Measurements from ENCODE around the gene NOTCH3. TPM values are rescaled to one million over a fixed set of nuclear protein-coding genes. Genes with fewer than 3 reads are reported as not detected.

NOTCH3 gene
- total RNA-seq, 4 donors from 2014 or later: 205 to 253 (median 245) TPM

GRCh38 chr19:15216363-15216762, 15.6 kb upstream of the NOTCH3 start:
- Histone ChIP-seq H3K36me3 (no peaks in the 10 kb centered on the region), H3K4me1 (no peaks in the 10 kb centered on the region), H3K27ac (no peak overlapping the region), H3K27me3 (no peaks in the 10 kb centered on the region), H3K9me3 (no peaks in the 10 kb centered on the region), H3K4me3 (no peak overlapping the region)
- WGBS: 85% methylated on average over 7 of the region's 7 CpGs
- DNase-seq (ENCODE audit: low spot score in 2 of 2): no peak
- TF ChIP-seq POLR2AphosphoS5 (IDR thresholded peaks at IDR 0.05) (no peak), POLR2A (IDR thresholded peaks at IDR 0.05) (no peak), EP300 (IDR thresholded peaks at IDR 0.05) (no peak)
- TF ChIP-seq, protein P1, sequence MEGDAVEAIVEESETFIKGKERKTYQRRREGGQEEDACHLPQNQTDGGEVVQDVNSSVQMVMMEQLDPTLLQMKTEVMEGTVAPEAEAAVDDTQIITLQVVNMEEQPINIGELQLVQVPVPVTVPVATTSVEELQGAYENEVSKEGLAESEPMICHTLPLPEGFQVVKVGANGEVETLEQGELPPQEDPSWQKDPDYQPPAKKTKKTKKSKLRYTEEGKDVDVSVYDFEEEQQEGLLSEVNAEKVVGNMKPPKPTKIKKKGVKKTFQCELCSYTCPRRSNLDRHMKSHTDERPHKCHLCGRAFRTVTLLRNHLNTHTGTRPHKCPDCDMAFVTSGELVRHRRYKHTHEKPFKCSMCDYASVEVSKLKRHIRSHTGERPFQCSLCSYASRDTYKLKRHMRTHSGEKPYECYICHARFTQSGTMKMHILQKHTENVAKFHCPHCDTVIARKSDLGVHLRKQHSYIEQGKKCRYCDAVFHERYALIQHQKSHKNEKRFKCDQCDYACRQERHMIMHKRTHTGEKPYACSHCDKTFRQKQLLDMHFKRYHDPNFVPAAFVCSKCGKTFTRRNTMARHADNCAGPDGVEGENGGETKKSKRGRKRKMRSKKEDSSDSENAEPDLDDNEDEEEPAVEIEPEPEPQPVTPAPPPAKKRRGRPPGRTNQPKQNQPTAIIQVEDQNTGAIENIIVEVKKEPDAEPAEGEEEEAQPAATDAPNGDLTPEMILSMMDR (IDR thresholded peaks at IDR 0.05): no peak

- 69% methylated on average over 4 of the region's 15 CpGs for WGBS
- Histone ChIP-seq H3K27me3 (no peaks in the 10 kb centered on the region), H3K4me3 (no peak overlapping the region), H3K36me3 (no peaks in the 10 kb centered on the region), H3K27ac (no peak overlapping the region), H3K9me3 (no peaks in the 10 kb centered on the region), H3K4me1 (peaks cover 2% of the 10 kb centered on the region)
- no peak for TF ChIP-seq POLR2AphosphoS5 (IDR thresholded peaks at IDR 0.05)
- TF ChIP-seq EP300 (IDR thresholded peaks at IDR 0.05): no peak
- TF ChIP-seq, protein P1 (IDR thresholded peaks at IDR 0.05): no peak
- TF ChIP-seq POLR2A (IDR thresholded peaks at IDR 0.05): no peak
- no peak for DNase-seq (ENCODE audit: low spot score in 2 of 2)
These were observed 13.1 kb upstream of the NOTCH3 start for GRCh38 chr19:15213715-15214381.

GRCh38 chr19:15212711-15213110, 11.9 kb upstream of the NOTCH3 start:
- no peak for DNase-seq (ENCODE audit: low spot score in 2 of 2)
- Histone ChIP-seq H3K9me3 (no peaks in the 10 kb centered on the region), H3K4me1 (peaks cover 2% of the 10 kb centered on the region), H3K27ac (no peak overlapping the region), H3K36me3 (no peaks in the 10 kb centered on the region), H3K4me3 (no peak overlapping the region), H3K27me3 (no peaks in the 10 kb centered on the region)
- 92% methylated on average over 12 of the region's 12 CpGs for WGBS
- TF ChIP-seq POLR2A (IDR thresholded peaks at IDR 0.05): no peak
- TF ChIP-seq, protein P1 (IDR thresholded peaks at IDR 0.05): no peak

DNA sequence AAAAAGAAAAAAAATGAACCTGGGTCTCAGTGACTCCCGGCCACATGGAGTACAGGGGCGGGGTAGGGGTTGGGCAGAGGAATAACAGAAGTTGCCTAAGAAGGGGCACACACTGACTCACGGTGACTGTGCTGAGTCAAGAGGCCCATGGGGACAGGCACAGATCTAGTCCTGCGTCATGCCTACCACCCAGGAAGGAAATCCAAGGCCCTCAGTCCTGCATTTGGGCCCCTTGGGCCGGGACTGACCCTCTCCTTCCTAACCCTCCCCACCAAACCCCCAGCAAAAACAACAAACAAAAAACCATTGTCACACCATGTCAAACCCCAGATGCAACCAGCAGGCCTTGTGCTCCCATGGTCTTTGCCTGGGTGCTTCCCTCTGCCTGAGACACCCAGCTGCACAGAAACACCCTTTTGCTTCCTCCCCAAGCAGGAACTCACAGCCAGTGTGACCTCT, 9.6 kb upstream of the NOTCH3 start:
- H3K27me3 ChIP-seq: no peaks in the 10 kb centered on the region
- H3K4me3 ChIP-seq: no peak overlapping the region
- WGBS: 59% methylated on average over 5 of the region's 5 CpGs
- peaks cover 2% of the 10 kb centered on the region for H3K4me1 ChIP-seq
- TF ChIP-seq, protein P1 (IDR thresholded peaks at IDR 0.05): no peak
- H3K9me3 ChIP-seq: no peaks in the 10 kb centered on the region
- no peak for DNase-seq (ENCODE audit: low spot score in 2 of 2)
- H3K36me3 ChIP-seq: no peaks in the 10 kb centered on the region
- H3K27ac ChIP-seq: peak overlapping the region; percentile 24

DNA sequence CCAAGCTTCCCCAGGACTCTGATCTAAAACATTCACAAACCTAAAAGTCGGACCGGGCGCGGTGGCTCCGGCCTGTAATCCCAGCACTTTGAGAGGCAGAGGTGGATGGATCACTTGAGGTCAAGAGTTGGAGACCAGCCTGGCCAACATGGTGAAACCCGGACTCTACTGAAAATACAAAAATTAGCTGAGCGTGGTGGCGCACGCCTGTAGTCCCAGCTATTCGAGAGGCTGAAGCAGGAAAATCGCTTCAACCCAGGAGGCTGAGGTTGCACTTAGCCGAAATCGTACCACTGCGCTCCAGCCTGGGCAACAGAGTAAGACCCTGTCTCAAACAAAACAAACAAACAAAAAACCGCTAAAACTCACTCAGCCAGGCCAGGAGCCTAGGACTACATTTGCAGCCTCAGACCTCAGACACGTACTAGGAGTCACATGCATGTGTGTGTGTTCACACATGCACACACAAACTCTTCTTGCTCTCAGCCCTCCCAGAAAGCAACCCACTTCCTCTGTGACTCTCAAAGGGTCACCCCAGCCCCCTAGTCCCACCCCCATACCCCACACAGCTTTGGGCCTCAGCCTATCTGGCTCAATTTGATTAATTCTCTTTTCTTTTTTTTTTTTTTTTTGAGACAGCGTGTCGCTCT, 704 bp upstream of the NOTCH3 start:
- H3K36me3 ChIP-seq: no peaks in the 10 kb centered on the region
- TF ChIP-seq POLR2A (IDR thresholded peaks at IDR 0.05) (no peak), POLR2AphosphoS5 (IDR thresholded peaks at IDR 0.05) (no peak)
- H3K4me1 ChIP-seq: peaks cover 47% of the 10 kb centered on the region
- no peak for DNase-seq (ENCODE audit: low spot score in 2 of 2)
- H3K27me3 ChIP-seq: peaks cover 14% of the 10 kb centered on the region
- 92% methylated on average over 18 of the region's 18 CpGs for WGBS
- peak overlapping the region; percentile 96 for H3K27ac ChIP-seq
- peak overlapping the region; percentile 63 for H3K4me3 ChIP-seq
- no peaks in the 10 kb centered on the region for H3K9me3 ChIP-seq
